ENCODE measurements around the gene DNAH1.
"Not testable (repeated sequence)": the region's sequence is repeated elsewhere in the genome, so short reads cannot be mapped to it uniquely, and the experiment has no call there.

The DNAH1 gene

DNA sequence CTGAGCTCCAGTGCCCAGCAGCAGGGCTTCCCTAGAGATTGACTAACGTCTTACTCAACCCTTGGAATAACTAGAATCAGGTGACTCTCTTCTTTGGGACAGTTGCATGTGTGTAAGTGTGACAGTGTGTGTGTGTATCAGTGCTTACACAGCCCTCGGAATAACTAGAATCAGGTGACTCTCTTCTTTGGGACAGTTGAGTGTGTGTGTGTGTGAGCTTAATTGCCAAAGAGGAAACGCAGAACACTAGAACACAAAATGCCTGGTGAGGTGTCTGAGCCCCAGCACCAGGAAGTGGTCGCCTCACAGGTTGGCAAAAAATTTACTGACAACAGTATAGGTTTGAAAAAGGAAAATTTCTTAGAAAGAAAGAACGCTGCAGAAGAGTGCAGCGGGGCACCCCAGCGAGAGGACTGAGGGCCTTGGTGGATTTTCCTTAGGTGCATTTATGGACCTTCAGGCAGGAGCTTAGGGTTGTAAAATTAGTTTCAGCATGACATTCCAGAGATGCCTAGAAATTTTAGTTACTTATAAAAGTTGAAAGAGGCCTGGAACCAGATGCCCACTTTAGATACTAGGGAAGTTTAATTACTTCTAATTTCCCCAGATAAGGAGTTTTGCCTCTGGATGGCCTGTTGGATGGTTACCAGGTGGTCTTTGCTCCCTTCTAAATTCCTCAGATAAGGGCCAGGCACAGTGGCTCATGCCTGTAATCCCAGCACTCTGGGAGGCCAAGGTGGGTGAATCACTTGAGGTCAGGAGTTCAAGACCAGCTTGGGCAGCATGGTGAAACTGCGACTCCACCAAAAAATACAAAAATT, 33.9 kb upstream of the DNAH1 start:
- H3K4me3 Mint-ChIP-seq, result peak overlapping the region in 1 of 3 experiments; percentile 8
- no peaks in the 10 kb centered on the region for H3K36me3 Mint-ChIP-seq (ENCODE audit: low read depth)
- H3K4me1 Mint-ChIP-seq, result peaks cover 29% of the 10 kb centered on the region
- peak overlapping the region; percentile 68 to 90 (median 88) for H3K27ac Mint-ChIP-seq
- TF ChIP-seq, protein P1, sequence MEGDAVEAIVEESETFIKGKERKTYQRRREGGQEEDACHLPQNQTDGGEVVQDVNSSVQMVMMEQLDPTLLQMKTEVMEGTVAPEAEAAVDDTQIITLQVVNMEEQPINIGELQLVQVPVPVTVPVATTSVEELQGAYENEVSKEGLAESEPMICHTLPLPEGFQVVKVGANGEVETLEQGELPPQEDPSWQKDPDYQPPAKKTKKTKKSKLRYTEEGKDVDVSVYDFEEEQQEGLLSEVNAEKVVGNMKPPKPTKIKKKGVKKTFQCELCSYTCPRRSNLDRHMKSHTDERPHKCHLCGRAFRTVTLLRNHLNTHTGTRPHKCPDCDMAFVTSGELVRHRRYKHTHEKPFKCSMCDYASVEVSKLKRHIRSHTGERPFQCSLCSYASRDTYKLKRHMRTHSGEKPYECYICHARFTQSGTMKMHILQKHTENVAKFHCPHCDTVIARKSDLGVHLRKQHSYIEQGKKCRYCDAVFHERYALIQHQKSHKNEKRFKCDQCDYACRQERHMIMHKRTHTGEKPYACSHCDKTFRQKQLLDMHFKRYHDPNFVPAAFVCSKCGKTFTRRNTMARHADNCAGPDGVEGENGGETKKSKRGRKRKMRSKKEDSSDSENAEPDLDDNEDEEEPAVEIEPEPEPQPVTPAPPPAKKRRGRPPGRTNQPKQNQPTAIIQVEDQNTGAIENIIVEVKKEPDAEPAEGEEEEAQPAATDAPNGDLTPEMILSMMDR (IDR thresholded peaks at IDR 0.05; ENCODE audit: unreplicated experiment in 3 of 3), result no peak
- H3K27me3 Mint-ChIP-seq (ENCODE audit: low read depth), result no peaks in the 10 kb centered on the region
- no peaks in the 10 kb centered on the region for H3K9me3 Mint-ChIP-seq

- Mint-ChIP-seq H3K27me3 (ENCODE audit: low read depth) (no peaks in the 10 kb centered on the region), H3K27ac (peak overlapping the region; percentile 82 to 98 (median 85)), H3K36me3 (ENCODE audit: low read depth) (no peaks in the 10 kb centered on the region), H3K4me3 (peak overlapping the region in 1 of 3 experiments; percentile 17), H3K9me3 (no peaks in the 10 kb centered on the region), H3K4me1 (peaks cover 29% of the 10 kb centered on the region)
- TF ChIP-seq, protein P1 (IDR thresholded peaks at IDR 0.05; ENCODE audit: unreplicated experiment in 3 of 3), result no peak
Observed at GRCh38 chr3:52283306-52283705, 32.8 kb upstream of the DNAH1 start.

DNA sequence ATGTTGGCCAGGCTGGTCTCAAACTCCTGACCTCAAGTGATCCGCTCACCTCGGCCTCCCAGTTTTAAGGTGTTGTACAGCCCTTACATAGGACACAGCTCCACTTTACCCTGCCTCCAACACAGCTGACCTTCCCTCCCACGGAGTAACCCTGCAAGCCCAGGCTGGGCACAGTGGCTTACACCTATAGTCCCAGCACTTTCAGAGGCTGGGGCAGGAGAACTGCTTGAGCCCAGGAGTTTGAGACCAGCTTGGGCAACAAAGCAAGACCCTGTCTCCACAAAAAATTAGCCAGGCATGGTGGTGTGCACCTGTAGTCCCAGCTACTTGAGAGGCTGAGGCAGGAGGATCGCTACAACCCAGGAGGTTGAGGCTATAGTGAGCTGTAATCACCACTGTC, 32.1 kb upstream of the DNAH1 start:
- not testable (repeated sequence) for H3K9me3 Mint-ChIP-seq; H3K27me3 Mint-ChIP-seq (ENCODE audit: low read depth); H3K4me3 Mint-ChIP-seq; H3K36me3 Mint-ChIP-seq (ENCODE audit: low read depth)
- Mint-ChIP-seq H3K4me1 (peaks cover 31% of the 10 kb centered on the region), H3K27ac (peak overlapping the region; percentile 82 to 100 (median 98))

- peak overlapping the region; percentile 100 for H3K27ac Mint-ChIP-seq
Observed at GRCh38 chr3:52286777-52287110, 29.4 kb upstream of the DNAH1 start.

DNA sequence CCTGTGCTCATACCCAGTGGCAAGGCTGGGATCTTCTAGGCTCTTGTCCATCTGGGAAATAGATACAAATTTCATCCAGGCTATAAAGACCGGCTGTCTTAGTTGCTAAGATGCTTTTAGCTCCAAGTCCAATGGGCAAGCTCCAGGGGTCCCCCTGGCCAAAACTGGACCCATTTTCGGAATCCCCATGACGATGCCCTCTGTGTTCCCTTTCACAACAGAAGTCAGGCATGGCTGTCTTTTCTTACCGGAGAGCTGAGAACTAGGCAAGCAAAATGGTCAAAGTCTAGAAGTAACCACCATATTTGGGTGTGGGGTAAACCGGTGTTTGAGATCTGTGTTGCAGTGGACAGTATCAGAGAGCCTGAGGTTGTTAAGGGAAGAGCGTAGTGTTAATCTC, 27.4 kb upstream of the DNAH1 start:
- Mint-ChIP-seq H3K36me3 (ENCODE audit: low read depth) (no peaks in the 10 kb centered on the region), H3K27me3 (ENCODE audit: low read depth) (no peaks in the 10 kb centered on the region), H3K4me3 (peak overlapping the region; percentile 100), H3K4me1 (peaks cover 26% of the 10 kb centered on the region), H3K27ac (peak overlapping the region; percentile 100), H3K9me3 (no peaks in the 10 kb centered on the region)
- TF ChIP-seq, protein P1 (IDR thresholded peaks at IDR 0.05; ENCODE audit: unreplicated experiment in 3 of 3), result no peak

More at GRCh38 chr3:52286777-52287110, 29.4 kb upstream of the DNAH1 start:
- Mint-ChIP-seq H3K27me3 (ENCODE audit: low read depth) (no peaks in the 10 kb centered on the region), H3K36me3 (ENCODE audit: low read depth) (no peaks in the 10 kb centered on the region), H3K9me3 (no peaks in the 10 kb centered on the region), H3K4me1 (peaks cover 26% of the 10 kb centered on the region), H3K4me3 (peak overlapping the region; percentile 100)
- TF ChIP-seq, protein P1 (IDR thresholded peaks at IDR 0.05; ENCODE audit: unreplicated experiment in 3 of 3), result no peak

- Mint-ChIP-seq H3K9me3 (no peaks in the 10 kb centered on the region), H3K4me1 (peaks cover 26% of the 10 kb centered on the region), H3K27ac (peak overlapping the region; percentile 100), H3K27me3 (ENCODE audit: low read depth) (no peaks in the 10 kb centered on the region), H3K36me3 (ENCODE audit: low read depth) (no peaks in the 10 kb centered on the region), H3K4me3 (peak overlapping the region; percentile 100)
- TF ChIP-seq, protein P1 (IDR thresholded peaks at IDR 0.05; ENCODE audit: unreplicated experiment in 3 of 3), result no peak
Observed at GRCh38 chr3:52289338-52289746, 26.8 kb upstream of the DNAH1 start.

Measured in nephron (organoid).